H1 (cell line): ENCODE measurements around the gene NLRP6. TPM values are rescaled to one million over a fixed set of nuclear protein-coding genes. Genes with fewer than 3 reads are reported as not detected.

ENCODE experiments used
- CTCF ChIA-PET: fragments of 300-600 bp; sonication (Branson Sonifier 250); formaldehyde crosslinking; loops from one replicate; lab custom pipeline; 2021; ENCODE audit not compliant: partially characterized antibody; lab: Charles Lee
- POLR2A ChIA-PET: fragments of 300-600 bp; sonication (Branson Sonifier 250); formaldehyde crosslinking; loops from one replicate; lab custom pipeline; 2021; ENCODE audit warnings: inconsistent platforms; ENCODE audit not compliant: partially characterized antibody; lab: Charles Lee
- DNase-seq, 2 experiments: peaks; one replicate each; pipeline versions ENCODE4 v3.0.0 to v3.0.0-alpha.2; 2010 to 2022; ENCODE audit warnings: low spot score in 2 of 2, low read depth in 1 of 2, mixed read lengths in 1 of 2
- FAIRE-seq: peaks from 2 replicates; lab custom pipeline; 2011; peaks lifted over from hg19 to GRCh38; lab: Jason Lieb, UNC
- H2AFZ ChIP-seq: 2 replicates; pipeline ENCODE4 v1.8.1; 2012; ENCODE audit warnings: low read length, inconsistent platforms
- H2AK5ac ChIP-seq: 2 replicates; pipeline ENCODE4 v1.6.1; 2013; ENCODE audit warnings: low read depth, low read length
- H2BK120ac ChIP-seq: replicated peaks from 2 replicates; pipeline ENCODE3; 2013; ENCODE audit warnings: low read depth, low read length, inconsistent platforms
- H2BK12ac ChIP-seq: 2 replicates; pipeline ENCODE4 v1.6.1; 2013; ENCODE audit warnings: low read depth, low read length
- H2BK15ac ChIP-seq: 2 replicates; pipeline ENCODE4 v1.6.1; 2013; ENCODE audit warnings: low read length
- H2BK20ac ChIP-seq: 2 replicates; pipeline ENCODE4 v1.6.1; 2013; ENCODE audit warnings: low read length
- H2BK5ac ChIP-seq: 2 replicates; pipeline ENCODE4 v1.6.1; 2013; ENCODE audit warnings: low read depth, low read length
- H3K14ac ChIP-seq: 2 replicates; pipeline ENCODE4 v1.6.1; 2013; ENCODE audit warnings: inconsistent platforms; ENCODE audit not compliant: insufficient read length
- H3K18ac ChIP-seq: 2 replicates; pipeline ENCODE4 v1.6.1; 2013; ENCODE audit warnings: low read length; ENCODE audit errors: extremely low read depth
- H3K23ac ChIP-seq: 2 replicates; pipeline ENCODE4 v1.6.1; 2013; ENCODE audit warnings: inconsistent platforms; ENCODE audit not compliant: insufficient read length
- H3K23me2 ChIP-seq: 2 replicates; pipeline ENCODE4 v1.6.1; 2013; ENCODE audit warnings: low read depth, low read length
- H3K27ac ChIP-seq: 2 replicates; pipeline ENCODE4 v1.6.1; 2011; ENCODE audit warnings: low read depth, low read length, inconsistent platforms
- H3K27me3 ChIP-seq, 4 experiments: replicated peaks in 1 of 4; 1 replicate in 1 of 4; 2 replicates in 3 of 4; pipeline versions ENCODE4 v1.6.1 to v1.8.1; 2011 to 2013; ENCODE audit warnings: low read length in 3 of 4, mild to moderate bottlenecking in 3 of 4, inconsistent platforms in 2 of 4, mixed read lengths in 2 of 4, moderate library complexity in 1 of 4; ENCODE audit not compliant: control insufficient read depth in 3 of 4, insufficient read depth in 3 of 4; ENCODE audit errors: extremely low read depth in 1 of 4
- H3K36me3 ChIP-seq, 4 experiments: 2 replicates each; pipeline versions ENCODE4 v1.6.1 to v1.8.1; 2011 to 2013; ENCODE audit warnings: mild to moderate bottlenecking in 4 of 4, low read length in 3 of 4, moderate library complexity in 2 of 4, control low read depth in 1 of 4, inconsistent platforms in 1 of 4; ENCODE audit not compliant: insufficient read depth in 4 of 4, control insufficient read depth in 2 of 4
- H3K4ac ChIP-seq: replicated peaks from 2 replicates; pipeline ENCODE3; 2013; ENCODE audit warnings: low read length, low read depth, mixed read lengths, inconsistent platforms; ENCODE audit not compliant: insufficient read length
- H3K4me1 ChIP-seq, 4 experiments: replicated peaks in 1 of 4; 1 replicate in 1 of 4; 2 replicates in 3 of 4; pipeline versions ENCODE4 v1.6.1 to v1.8.1; 2011 to 2013; ENCODE audit warnings: low read length in 3 of 4, inconsistent platforms in 2 of 4, mixed read lengths in 1 of 4; ENCODE audit not compliant: insufficient read depth in 4 of 4, control insufficient read depth in 3 of 4
- H3K4me2 ChIP-seq, 2 experiments: 2 replicates each; pipeline versions ENCODE4 v1.6.1 to v1.8.1; 2011 to 2013; ENCODE audit warnings: low read depth in 2 of 2, low read length in 2 of 2, control low read depth in 1 of 2, inconsistent platforms in 1 of 2, mild to moderate bottlenecking in 1 of 2; ENCODE audit not compliant: insufficient read depth in 1 of 2
- H3K4me3 ChIP-seq, 4 experiments: fragments of 200-600, 300-600 bp in 1 of 4; sonication (generic), shearing (Covaris generic), sonication (Bioruptor Twin) in 1 of 4; 2 replicates each; pipeline versions ENCODE4 v1.5.1 to v1.8.1; 2011 to 2016; ENCODE audit warnings: low read length in 4 of 4, low read depth in 3 of 4, control low read depth in 2 of 4, inconsistent platforms in 2 of 4, mild to moderate bottlenecking in 2 of 4, mixed read lengths in 1 of 4, moderate library complexity in 1 of 4; ENCODE audit not compliant: insufficient read depth in 2 of 4; ENCODE audit errors: extremely low read depth in 1 of 4
- H3K56ac ChIP-seq: replicated peaks from 2 replicates; pipeline ENCODE3; 2013; ENCODE audit warnings: low read depth, mild to moderate bottlenecking, mixed read lengths, low read length, inconsistent platforms; ENCODE audit not compliant: insufficient read length
- H3K79me1 ChIP-seq: 2 replicates; pipeline ENCODE4 v1.6.1; 2013; ENCODE audit warnings: low read depth, low read length, control low read depth
- H3K79me2 ChIP-seq, 2 experiments: 2 replicates each; pipeline versions ENCODE4 v1.6.1 to v1.8.1; 2012 to 2013; ENCODE audit warnings: low read length in 2 of 2, mild to moderate bottlenecking in 2 of 2, inconsistent platforms in 1 of 2; ENCODE audit not compliant: insufficient read depth in 2 of 2, control insufficient read depth in 1 of 2
- H3K9ac ChIP-seq, 4 experiments: replicated peaks in 1 of 4; 1 replicate in 1 of 4; 2 replicates in 3 of 4; pipeline versions ENCODE4 v1.6.1 to v1.8.1; 2011 to 2013; ENCODE audit warnings: low read depth in 3 of 4, low read length in 3 of 4, control low read depth in 2 of 4, mild to moderate bottlenecking in 2 of 4, moderate library complexity in 2 of 4, inconsistent platforms in 1 of 4; ENCODE audit errors: extremely low read depth in 1 of 4
- H3K9me3 ChIP-seq, 2 experiments: 2 replicates each; pipeline versions ENCODE4 v1.6.1 to v1.8.1; 2012 to 2013; ENCODE audit warnings: mild to moderate bottlenecking in 2 of 2, moderate library complexity in 2 of 2, control low read depth in 1 of 2, inconsistent platforms in 1 of 2, low read depth in 1 of 2, low read length in 1 of 2, mixed read lengths in 1 of 2; ENCODE audit not compliant: insufficient read depth in 2 of 2
- H4K20me1 ChIP-seq, 2 experiments: replicated peaks in 1 of 2; 2 replicates each; pipeline versions ENCODE3 to v1.8.1; 2011 to 2013; ENCODE audit warnings: inconsistent platforms in 2 of 2, low read length in 2 of 2, mild to moderate bottlenecking in 1 of 2; ENCODE audit not compliant: insufficient read depth in 2 of 2, control insufficient read depth in 1 of 2
- H4K5ac ChIP-seq: 2 replicates; pipeline ENCODE4 v1.6.1; 2013; ENCODE audit warnings: low read length, low read depth, mixed read lengths, inconsistent platforms; ENCODE audit not compliant: insufficient read length
- H4K8ac ChIP-seq: 2 replicates; pipeline ENCODE4 v1.8.0; 2013; ENCODE audit warnings: mild to moderate bottlenecking, moderate library complexity, low read length, inconsistent platforms; ENCODE audit not compliant: insufficient read depth; ENCODE audit errors: extremely low read depth
- H4K91ac ChIP-seq: replicated peaks from 2 replicates; pipeline ENCODE3; 2013; ENCODE audit warnings: low read length, mixed read lengths, inconsistent platforms; ENCODE audit not compliant: insufficient read length
- CREB1 ChIP-seq: IDR thresholded peaks from 2 replicates; pipeline ENCODE4 v1.6.1; 2012; ENCODE audit warnings: inconsistent platforms
- KDM4A ChIP-seq: IDR thresholded peaks from one replicate; pipeline ENCODE4 v1.7.1; 2012; ENCODE audit warnings: low read depth, mild to moderate bottlenecking, moderate library complexity, low read length, inconsistent platforms; ENCODE audit not compliant: severe bottlenecking
- NANOG ChIP-seq: IDR thresholded peaks from 2 replicates; pipeline ENCODE4 v1.6.1; 2011; ENCODE audit warnings: low read length, low read depth, mild to moderate bottlenecking, inconsistent platforms; ENCODE audit not compliant: insufficient read depth, poor library complexity, severe bottlenecking
- WGBS, 2 experiments: shearing (Covaris generic) in 1 of 2; methylation state at CpG; one replicate each; pipeline versions ENCODE4 v1.1.6 to v1.1.7; 2013 to 2015; ENCODE audit warnings: low lambda C conversion rate in 2 of 2, mixed read lengths in 2 of 2, inconsistent platforms in 1 of 2, low coverage in 1 of 2, missing lambda C conversion rate in 1 of 2; ENCODE audit not compliant: insufficient replicate concordance in 2 of 2, insufficient coverage in 1 of 2, insufficient read length in 1 of 2; ENCODE audit errors: extremely low coverage in 1 of 2, missing lambda C conversion rate in 1 of 2; 5-methylcytosine and 5-hydroxymethylcytosine counted together
- polyA plus RNA-seq, 7 experiments: library from polyadenylated mRNA; depleted of rRNA in 3 of 7; stranded (reverse) in 5 of 7; unstranded in 2 of 7; fragments of >200 nt in 5 of 7; fragments of 200-250 nt in 2 of 7; gene quantifications; 1 replicate in 5 of 7; 2 replicates in 1 of 7; 4 replicates in 1 of 7; pipeline versions ENCODE4 v1.2.1 to v1.2.3, GENCODE V29; 2011 to 2013; ENCODE audit warnings: missing spikeins in 2 of 7, mixed read lengths in 2 of 7
- total RNA-seq: library from RNA; stranded (reverse); fragmentation: NEBNext Ultra II Directional; extraction: Animal tissue kit (Norgen Biotek cat#: 25700); gene quantifications from 2 replicates; pipeline ENCODE4 v1.2.1, GENCODE V29; 2021

The NLRP6 gene
- total and polyA plus RNA-seq, 2 of the 8 experiments (the other 6 are each of a cell fraction or from before 2014, with no cell fraction given): not detected

DNA sequence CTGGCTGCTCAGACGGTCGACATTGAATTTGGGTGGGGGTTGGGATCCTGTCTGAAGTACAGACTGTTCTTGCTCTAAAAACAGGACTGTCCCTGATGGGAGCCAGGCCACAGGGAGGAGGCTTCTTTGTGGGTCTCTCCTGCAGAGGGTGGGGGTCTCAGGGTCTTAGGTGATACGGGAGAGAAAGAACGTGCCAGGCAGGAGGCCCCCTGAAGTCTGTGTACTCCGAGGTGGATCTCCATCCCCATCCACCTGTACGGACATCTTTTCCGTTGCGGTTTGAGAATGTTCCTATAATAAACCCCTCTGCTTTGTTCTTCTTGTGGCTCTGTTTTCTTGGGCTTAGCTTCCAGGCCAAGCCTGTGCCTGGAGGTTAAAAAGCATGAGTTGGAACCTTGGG lies 25.5 kb upstream of the NLRP6 start:
- Histone ChIP-seq H2BK12ac (no peak overlapping the region), H3K9ac (no peak overlapping the region), H4K5ac (no peak overlapping the region), H3K56ac (no peak overlapping the region), H4K8ac (no peak overlapping the region), H3K79me1 (no peaks in the 10 kb centered on the region), H3K4ac (no peak overlapping the region), H3K9me3 (no peaks in the 10 kb centered on the region), H3K27ac (no peak overlapping the region), H3K36me3 (peaks cover 17 to 39% (median 29%) of the 10 kb centered on the region in 4 experiments), H3K4me1 (no peaks in the 10 kb centered on the region), H4K91ac (no peak overlapping the region), H3K23me2 (peaks cover 8% of the 10 kb centered on the region), H2AFZ (no peak overlapping the region), H3K18ac (no peak overlapping the region), H3K4me2 (no peak overlapping the region), H3K4me3 (no peak overlapping the region), H3K27me3 (no peaks in the 10 kb centered on the region; a peak in 1 of 7 replicates), H3K23ac (no peak overlapping the region), H2BK5ac (no peak overlapping the region), H3K79me2 (no peaks in the 10 kb centered on the region), H3K14ac (no peak overlapping the region), H2BK20ac (no peak overlapping the region), H2BK15ac (no peak overlapping the region), H4K20me1 (no peaks in the 10 kb centered on the region), H2AK5ac (no peak overlapping the region), H2BK120ac (no peak overlapping the region)
- DNase-seq (no peak), FAIRE-seq (no peak)
- CTCF ChIA-PET: interaction anchor here (0.7 to 9.8 kb wide), 12 partner anchors 12 to 140 kb away, joined by 3 to 212 read pairs (median 32); partner anchors contain the start of genes B4GALNT4, IFITM2, NLRP6 and PGGHG
- no peak for TF ChIP-seq KDM4A
- no peak for TF ChIP-seq NANOG
- no peak for TF ChIP-seq CREB1
- POLR2A ChIA-PET: interaction anchor here (0.9 to 3.1 kb wide), 6 partner anchors 9 to 111 kb away, joined by 3 to 9 read pairs (median 4); no protein-coding TSS in a partner anchor
- 86% methylated on average over 8 of the region's 8 CpGs; no CpG with 5 or more reads in 1 of the 2 experiments for WGBS, 2 experiments
